ENCODE measurements around the gene TSPO2. TPM values are rescaled to one million over a fixed set of nuclear protein-coding genes. Genes with fewer than 3 reads are reported as not detected.

Gene TSPO2
- total RNA-seq, 1 donor from 2014 or later = not detected

DNA sequence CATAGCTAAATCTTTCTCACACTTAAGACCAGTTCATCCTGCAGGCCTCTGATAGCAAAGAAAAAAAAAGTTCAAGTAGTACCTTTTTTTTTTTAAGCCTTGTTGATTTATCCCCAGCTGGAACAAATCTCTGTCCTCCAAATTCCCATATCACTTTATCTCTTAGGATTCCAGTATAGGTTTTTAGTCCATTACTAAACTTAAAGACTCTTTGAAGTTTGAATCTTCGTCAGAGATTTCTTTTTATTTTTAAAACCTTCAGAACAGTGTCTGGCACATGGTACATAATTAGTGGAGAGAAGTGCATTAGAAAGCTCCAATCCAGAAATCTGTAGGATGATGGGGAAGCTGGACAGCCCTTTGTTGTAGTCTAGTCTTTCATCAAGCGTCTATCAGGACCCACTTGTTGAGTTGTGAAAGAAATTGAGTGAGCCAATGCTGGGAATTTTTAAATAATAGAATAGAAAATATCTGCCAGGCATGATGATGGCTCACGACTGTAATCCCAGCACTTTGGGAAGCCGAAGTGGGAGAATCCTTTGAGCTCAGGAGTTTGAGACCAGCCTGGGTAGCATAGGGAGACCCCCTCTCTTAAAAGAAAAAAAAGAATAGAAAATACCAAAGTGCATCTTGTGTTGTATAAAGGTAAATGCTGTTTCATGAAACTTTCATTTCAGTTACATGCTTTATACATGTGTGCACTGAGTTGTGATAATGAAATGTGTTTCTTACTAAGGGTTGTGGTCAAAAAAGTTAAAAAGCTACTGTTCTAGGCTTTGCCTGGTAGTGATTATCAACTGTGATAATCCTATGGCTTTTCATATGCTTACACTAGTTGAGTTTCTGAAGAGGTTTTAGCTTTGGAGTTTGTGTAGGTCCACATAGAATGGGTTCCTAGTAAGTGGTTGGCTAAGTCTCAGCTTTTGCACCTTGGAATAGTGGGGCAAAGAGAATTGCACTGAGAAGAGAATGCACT lies 33.7 kb downstream of the TSPO2 start:
- Mint-ChIP-seq H3K4me3 (ENCODE audit: low read depth) (peak overlapping the region; percentile 98), H3K27ac (peak overlapping the region; percentile 41), H3K36me3 (ENCODE audit: low read depth) (peaks cover 56% of the 10 kb centered on the region), H3K4me1 (ENCODE audit: low read depth) (peaks cover 60% of the 10 kb centered on the region), H3K27me3 (ENCODE audit: low read depth) (no peaks in the 10 kb centered on the region), H3K9me3 (no peaks in the 10 kb centered on the region)
- no peak for DNase-seq (ENCODE audit: low spot score)
- intact Hi-C loops (cut with micrococcal nuclease) = loop anchor here (10.0 kb wide), 2 partner anchors 659 to 1961 kb away; partner anchors contain the start of genes SAYSD1 and TFEB

DNA sequence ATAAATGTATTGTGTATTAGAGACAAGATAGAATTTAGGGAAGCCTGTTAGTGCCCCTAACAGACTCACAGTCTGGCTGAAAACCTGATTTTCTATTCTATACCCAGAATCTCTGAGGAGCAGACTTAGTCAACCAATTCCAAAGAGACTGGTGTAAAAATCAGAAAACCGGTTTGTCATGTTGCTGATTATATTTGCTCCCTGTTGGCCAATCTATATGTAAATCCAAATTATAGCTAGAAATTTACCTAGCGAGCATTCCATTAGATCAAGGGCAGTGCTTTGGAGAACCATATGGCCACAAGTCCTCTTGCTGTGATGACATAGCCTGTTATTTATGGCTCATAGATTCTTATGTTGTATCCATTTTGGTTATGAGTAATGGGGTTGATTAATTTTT lies 35.3 kb downstream of the TSPO2 start:
- Mint-ChIP-seq H3K27me3 (ENCODE audit: low read depth) (no peaks in the 10 kb centered on the region), H3K9me3 (no peaks in the 10 kb centered on the region), H3K4me3 (ENCODE audit: low read depth) (no peak overlapping the region), H3K36me3 (ENCODE audit: low read depth) (peaks cover 64% of the 10 kb centered on the region), H3K27ac (no peak overlapping the region), H3K4me1 (ENCODE audit: low read depth) (peaks cover 62% of the 10 kb centered on the region)
- no peak for DNase-seq (ENCODE audit: low spot score)
- intact Hi-C loops (cut with micrococcal nuclease) = loop anchor here (10.0 kb wide), 2 partner anchors 657 to 1963 kb away; partner anchors contain the start of genes SAYSD1 and TFEB

DNA sequence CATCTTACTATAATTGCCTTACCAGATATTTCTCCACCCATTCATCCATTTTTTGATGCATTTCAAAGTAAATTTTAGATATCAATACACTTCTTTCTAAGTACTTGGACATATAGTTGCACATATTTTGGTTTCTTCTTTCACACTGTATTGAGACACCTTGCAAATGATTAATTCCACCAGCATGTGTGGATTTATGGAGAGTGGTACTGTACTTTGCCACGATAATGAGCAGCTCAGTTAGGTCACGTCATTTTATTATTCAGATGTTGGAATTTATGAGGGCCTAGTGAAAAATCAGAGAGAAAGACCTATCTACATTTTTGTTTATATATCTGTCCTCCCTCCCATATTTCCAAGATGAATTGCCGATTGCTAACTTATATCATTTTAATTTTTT lies 35.8 kb downstream of the TSPO2 start:
- no peaks in the 10 kb centered on the region for H3K27me3 Mint-ChIP-seq (ENCODE audit: low read depth)
- DNase-seq (ENCODE audit: low spot score) = no peak
- no peak overlapping the region for H3K27ac Mint-ChIP-seq
- H3K4me3 Mint-ChIP-seq (ENCODE audit: low read depth) = no peak overlapping the region
- H3K9me3 Mint-ChIP-seq = no peaks in the 10 kb centered on the region
- H3K36me3 Mint-ChIP-seq (ENCODE audit: low read depth) = peaks cover 70% of the 10 kb centered on the region
- intact Hi-C loops (cut with micrococcal nuclease) = loop anchor here (10.0 kb wide), 2 partner anchors 657 to 1963 kb away; partner anchors contain the start of genes SAYSD1 and TFEB
- H3K4me1 Mint-ChIP-seq (ENCODE audit: low read depth) = peaks cover 66% of the 10 kb centered on the region

DNA sequence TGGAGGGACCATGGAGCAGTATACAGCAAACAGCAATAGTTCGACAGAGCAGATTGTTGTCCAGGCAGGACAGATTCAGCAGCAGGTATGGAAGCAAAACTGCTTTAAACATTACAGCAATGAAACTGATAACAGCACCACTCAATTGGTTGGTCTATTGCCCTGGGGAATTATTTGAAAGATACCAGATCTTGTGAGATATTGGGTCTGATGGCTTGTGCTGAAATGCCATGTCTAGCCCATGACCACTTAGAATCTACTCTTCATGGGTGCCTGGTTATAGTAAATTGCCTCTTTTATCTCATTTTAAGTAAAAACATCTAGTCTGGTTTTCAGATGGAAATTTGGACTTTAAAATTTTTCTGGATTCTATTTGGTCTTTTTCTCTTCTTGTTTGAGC lies 36.8 kb downstream of the TSPO2 start:
- no peak for DNase-seq (ENCODE audit: low spot score)
- Mint-ChIP-seq H3K27ac (no peak overlapping the region), H3K36me3 (ENCODE audit: low read depth) (peaks cover 76% of the 10 kb centered on the region), H3K4me1 (ENCODE audit: low read depth) (peaks cover 71% of the 10 kb centered on the region), H3K4me3 (ENCODE audit: low read depth) (no peak overlapping the region), H3K9me3 (no peaks in the 10 kb centered on the region), H3K27me3 (ENCODE audit: low read depth) (no peaks in the 10 kb centered on the region)
- intact Hi-C loops (cut with micrococcal nuclease) = loop anchor here (10.0 kb wide), 2 partner anchors 656 to 1964 kb away; partner anchors contain the start of genes SAYSD1 and TFEB

DNA sequence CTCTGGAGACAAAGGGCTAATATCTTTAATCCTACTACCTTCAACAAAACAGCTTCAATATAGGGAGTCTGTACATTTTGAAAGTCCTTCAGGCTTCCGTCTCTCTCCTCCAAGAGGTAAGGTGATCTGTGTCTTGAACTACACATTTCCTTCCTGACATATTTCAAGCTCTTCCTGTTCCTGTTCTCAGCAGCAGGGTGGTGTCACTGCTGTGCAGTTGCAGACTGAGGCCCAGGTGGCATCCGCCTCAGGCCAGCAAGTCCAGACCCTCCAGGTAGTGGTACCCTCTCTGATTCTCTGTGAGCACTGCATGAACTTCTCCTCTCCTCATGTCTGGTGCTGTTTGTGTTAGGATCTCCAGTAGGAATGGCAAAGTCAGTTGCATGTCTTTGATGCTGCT lies 38.4 kb downstream of the TSPO2 start:
- Mint-ChIP-seq H3K4me3 (ENCODE audit: low read depth) (peak overlapping the region; percentile 78), H3K4me1 (ENCODE audit: low read depth) (peaks cover 57% of the 10 kb centered on the region), H3K27me3 (ENCODE audit: low read depth) (no peaks in the 10 kb centered on the region), H3K36me3 (ENCODE audit: low read depth) (peaks cover 76% of the 10 kb centered on the region), H3K9me3 (no peaks in the 10 kb centered on the region), H3K27ac (peak overlapping the region; percentile 84)
- intact Hi-C loops (cut with micrococcal nuclease) = no loop called here
- DNase-seq (ENCODE audit: low spot score) = no peak

DNA sequence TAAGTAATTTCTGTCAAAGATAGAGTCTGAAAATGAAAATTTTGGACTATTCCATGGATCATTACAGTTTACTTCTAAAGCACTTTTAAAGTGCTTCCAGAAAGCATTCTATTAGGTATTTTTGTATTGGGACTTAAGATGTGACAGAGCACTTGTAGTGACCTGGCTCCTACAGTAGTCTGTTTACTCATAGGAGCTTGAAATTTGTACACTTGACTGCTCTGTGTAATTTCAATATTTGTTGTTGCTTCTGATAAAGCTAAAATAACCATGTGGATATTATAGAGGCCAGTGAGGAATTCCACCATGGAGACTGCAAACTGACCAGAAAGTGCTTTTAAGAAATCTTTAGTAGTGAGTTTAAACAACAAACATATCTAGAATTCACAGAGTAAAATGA lies 40.8 kb downstream of the TSPO2 start:
- no peaks in the 10 kb centered on the region for H3K27me3 Mint-ChIP-seq (ENCODE audit: low read depth)
- H3K27ac Mint-ChIP-seq = no peak overlapping the region
- no peak for DNase-seq (ENCODE audit: low spot score)
- no peaks in the 10 kb centered on the region for H3K9me3 Mint-ChIP-seq
- H3K4me3 Mint-ChIP-seq (ENCODE audit: low read depth) = no peak overlapping the region
- intact Hi-C loops (cut with micrococcal nuclease) = no loop called here
- H3K36me3 Mint-ChIP-seq (ENCODE audit: low read depth) = peaks cover 89% of the 10 kb centered on the region
- H3K4me1 Mint-ChIP-seq (ENCODE audit: low read depth) = peaks cover 42% of the 10 kb centered on the region

DNA sequence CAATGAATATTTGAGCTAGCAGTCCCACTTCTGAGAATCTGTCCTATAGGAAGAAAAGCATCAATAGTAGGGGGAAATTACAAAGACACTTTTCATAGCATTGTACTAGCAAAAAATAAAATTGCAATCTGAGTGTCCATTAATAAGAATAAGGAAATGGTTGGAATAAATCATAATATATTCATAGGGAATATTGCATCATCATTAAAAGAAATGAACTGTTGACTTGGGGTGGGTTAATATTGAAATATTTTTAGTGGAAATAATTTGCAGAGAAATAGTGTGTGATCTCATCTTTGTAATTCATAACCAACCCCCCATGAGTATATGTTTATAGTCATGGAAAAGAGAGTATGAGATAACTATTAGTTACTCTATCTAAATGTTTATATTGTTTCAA lies 42.9 kb downstream of the TSPO2 start:
- Mint-ChIP-seq H3K4me3 (ENCODE audit: low read depth) (no peak overlapping the region), H3K9me3 (no peaks in the 10 kb centered on the region), H3K4me1 (ENCODE audit: low read depth) (peaks cover 30% of the 10 kb centered on the region), H3K36me3 (ENCODE audit: low read depth) (peaks cover 83% of the 10 kb centered on the region), H3K27ac (no peak overlapping the region), H3K27me3 (ENCODE audit: low read depth) (no peaks in the 10 kb centered on the region)
- DNase-seq (ENCODE audit: low spot score) = no peak
- intact Hi-C loops (cut with micrococcal nuclease) = no loop called here

DNA sequence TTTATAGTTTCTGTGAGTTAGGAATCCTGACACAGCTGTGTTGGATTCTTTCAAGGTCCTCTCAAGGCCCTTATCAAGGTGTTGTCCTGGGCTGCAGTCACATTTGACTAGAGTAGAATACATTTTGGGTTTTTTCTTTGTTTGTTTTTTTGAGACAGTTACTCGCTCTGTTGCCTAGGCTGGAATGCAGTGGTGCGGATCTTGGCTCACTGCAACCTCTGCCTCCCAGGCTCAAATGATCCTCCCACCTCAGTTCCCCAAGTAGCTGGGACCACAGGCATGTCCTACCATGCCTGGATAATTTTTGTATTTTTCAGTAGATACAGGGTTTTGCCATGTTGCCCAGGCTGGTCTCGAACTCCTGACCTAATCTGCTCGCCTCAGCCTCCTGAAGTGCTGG lies 46.2 kb downstream of the TSPO2 start:
- H3K36me3 Mint-ChIP-seq (ENCODE audit: low read depth) = peaks cover 78% of the 10 kb centered on the region
- H3K4me1 Mint-ChIP-seq (ENCODE audit: low read depth) = peaks cover 11% of the 10 kb centered on the region
- intact Hi-C loops (cut with micrococcal nuclease) = no loop called here
- H3K27me3 Mint-ChIP-seq (ENCODE audit: low read depth) = no peaks in the 10 kb centered on the region
- H3K9me3 Mint-ChIP-seq = no peaks in the 10 kb centered on the region
- H3K27ac Mint-ChIP-seq = no peak overlapping the region
- no peak for DNase-seq (ENCODE audit: low spot score)
- no peak overlapping the region for H3K4me3 Mint-ChIP-seq (ENCODE audit: low read depth)

DNA sequence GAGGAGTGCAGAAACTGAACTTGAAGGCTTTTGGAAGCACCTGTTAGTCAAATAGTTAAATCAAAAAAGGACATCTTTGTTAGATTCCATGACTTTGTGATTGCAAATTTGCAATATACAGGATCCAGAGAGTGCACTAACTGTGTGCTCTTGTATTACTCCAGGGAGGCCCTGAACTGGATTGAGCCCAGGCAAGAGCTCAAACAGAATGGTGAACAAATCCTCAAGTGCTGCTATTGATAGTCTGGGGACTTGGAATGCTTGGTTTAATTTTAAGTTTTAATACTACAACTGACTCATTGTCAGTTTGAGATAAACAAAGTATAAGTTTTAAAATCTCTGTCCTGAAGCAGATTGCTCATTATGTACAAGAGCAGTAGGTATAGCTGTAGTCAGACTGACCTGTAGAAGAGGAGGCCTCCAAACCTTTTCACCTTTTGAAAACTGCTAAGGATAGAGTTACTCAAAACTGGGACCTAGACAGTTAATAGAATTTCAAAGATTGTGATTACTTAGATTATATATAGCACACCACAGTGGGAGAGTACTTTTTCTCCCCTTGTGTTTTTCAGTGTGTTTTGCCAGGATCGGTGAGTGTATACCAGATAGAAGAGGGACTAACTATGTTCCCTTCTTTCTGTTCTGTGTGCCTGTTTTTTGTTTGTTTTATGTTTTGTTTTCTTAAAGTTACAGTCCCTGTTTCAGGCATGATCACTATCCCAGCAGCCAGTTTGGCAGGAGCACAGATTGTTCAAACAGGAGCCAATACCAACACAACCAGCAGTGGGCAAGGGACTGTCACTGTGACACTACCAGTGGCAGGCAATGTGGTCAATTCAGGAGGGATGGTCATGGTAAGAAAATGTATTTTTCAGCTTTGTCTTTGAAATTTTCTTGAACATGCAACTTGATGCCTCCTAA lies 48.8 kb downstream of the TSPO2 start:
- no peak for DNase-seq (ENCODE audit: low spot score)
- H3K27me3 Mint-ChIP-seq (ENCODE audit: low read depth) = no peaks in the 10 kb centered on the region
- peaks cover 4% of the 10 kb centered on the region for H3K4me1 Mint-ChIP-seq (ENCODE audit: low read depth)
- H3K36me3 Mint-ChIP-seq (ENCODE audit: low read depth) = peaks cover 72% of the 10 kb centered on the region
- H3K4me3 Mint-ChIP-seq (ENCODE audit: low read depth) = no peak overlapping the region
- H3K9me3 Mint-ChIP-seq = no peaks in the 10 kb centered on the region
- H3K27ac Mint-ChIP-seq = no peak overlapping the region
- intact Hi-C loops (cut with micrococcal nuclease) = no loop called here

DNA sequence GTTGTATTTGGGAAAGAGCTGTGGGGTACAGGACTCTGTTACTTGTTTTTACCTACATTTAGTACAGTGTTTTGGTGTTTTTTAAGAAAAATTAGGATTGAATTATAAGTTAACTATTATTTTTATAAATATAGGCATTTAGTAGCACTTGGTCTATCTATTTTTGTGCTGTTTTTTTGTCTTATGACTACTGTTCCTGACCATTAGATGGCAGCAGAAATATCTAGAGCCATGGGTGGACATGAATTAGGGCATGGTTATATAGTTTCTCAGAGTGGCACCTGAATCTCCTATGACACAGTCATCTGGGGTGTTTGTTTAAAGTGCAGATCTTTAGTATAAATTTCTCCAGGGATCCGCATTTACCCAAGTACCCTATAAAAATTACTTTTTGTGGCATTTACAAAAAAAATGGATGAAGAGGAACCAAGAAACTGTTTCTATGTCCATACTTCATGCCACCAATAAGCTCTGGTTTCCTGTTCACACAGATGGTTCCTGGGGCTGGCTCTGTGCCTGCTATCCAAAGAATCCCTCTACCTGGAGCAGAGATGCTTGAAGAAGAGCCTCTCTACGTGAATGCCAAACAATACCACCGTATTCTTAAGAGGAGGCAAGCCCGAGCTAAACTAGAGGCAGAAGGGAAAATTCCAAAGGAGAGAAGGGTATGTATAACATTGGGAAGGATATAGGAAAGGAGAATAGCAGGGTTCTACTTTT lies 50.3 kb downstream of the TSPO2 start:
- Mint-ChIP-seq H3K27me3 (ENCODE audit: low read depth) (no peaks in the 10 kb centered on the region), H3K36me3 (ENCODE audit: low read depth) (peaks cover 74% of the 10 kb centered on the region), H3K4me3 (ENCODE audit: low read depth) (no peak overlapping the region), H3K9me3 (no peaks in the 10 kb centered on the region), H3K27ac (no peak overlapping the region), H3K4me1 (ENCODE audit: low read depth) (peaks cover 4% of the 10 kb centered on the region)
- DNase-seq (ENCODE audit: low spot score) = no peak
- intact Hi-C loops (cut with micrococcal nuclease) = loop anchor here (1.0 kb wide), 1 partner anchor 90 kb away; no protein-coding TSS in a partner anchor

DNA sequence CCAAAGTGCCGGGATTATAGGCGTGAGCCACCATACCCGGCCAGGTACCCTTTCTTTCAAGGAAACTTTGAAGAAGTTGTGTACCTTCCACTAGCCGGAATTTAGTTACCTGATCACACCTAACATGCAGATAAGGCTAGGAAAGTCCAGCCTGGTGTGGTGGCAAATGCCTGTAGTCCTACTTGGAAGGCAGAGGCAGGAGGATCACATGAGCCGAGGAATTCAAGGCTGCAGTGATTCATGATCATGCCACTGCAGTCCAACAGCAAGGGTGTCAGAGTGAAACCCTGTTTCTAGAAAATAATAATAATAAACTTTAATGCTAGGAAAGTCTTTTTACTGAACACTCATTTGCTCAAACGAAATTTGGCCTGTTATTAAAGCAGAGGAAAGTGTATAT lies 51.5 kb downstream of the TSPO2 start:
- H3K9me3 Mint-ChIP-seq = no peaks in the 10 kb centered on the region
- H3K27ac Mint-ChIP-seq = no peak overlapping the region
- peaks cover 78% of the 10 kb centered on the region for H3K36me3 Mint-ChIP-seq (ENCODE audit: low read depth)
- no peak for DNase-seq (ENCODE audit: low spot score)
- H3K4me1 Mint-ChIP-seq (ENCODE audit: low read depth) = peaks cover 4% of the 10 kb centered on the region
- no peaks in the 10 kb centered on the region for H3K27me3 Mint-ChIP-seq (ENCODE audit: low read depth)
- intact Hi-C loops (cut with micrococcal nuclease) = no loop called here
- no peak overlapping the region for H3K4me3 Mint-ChIP-seq (ENCODE audit: low read depth)
